Mucosa of descending colon (tissue), 3 donors: ENCODE results near the gene HCN2. TPM values are rescaled to one million over a fixed set of nuclear protein-coding genes. Genes with fewer than 3 reads are reported as not detected.

ENCODE experiments used
- ATAC-seq: fragments of 200-7000 bp; cut with Tn5 transposase; one replicate; pipeline ENCODE4 v1.9.1; 2020; ENCODE audit warnings: mild to moderate bottlenecking, moderate library complexity
- DNase-seq, 3 donors: peaks; one replicate each; pipeline ENCODE4 v3.0.0-alpha.2; 2020
- H3K36me3 ChIP-seq: fragments of 200-600 bp; one replicate; pipeline ENCODE4 v1.8.0; 2021; ENCODE audit warnings: low read depth, mild to moderate bottlenecking
- H3K4me1 ChIP-seq: fragments of 200-600 bp; one replicate; pipeline ENCODE4 v1.8.0; 2021; ENCODE audit warnings: low read depth, mild to moderate bottlenecking
- H3K4me3 ChIP-seq: fragments of 200-600 bp; one replicate; pipeline ENCODE4 v1.8.0; 2021; ENCODE audit warnings: mild to moderate bottlenecking
- H3K9me3 ChIP-seq: fragments of 200-600 bp; one replicate; pipeline ENCODE4 v1.8.0; 2021; ENCODE audit warnings: mild to moderate bottlenecking
- CTCF ChIP-seq: fragments of 200-600 bp; IDR thresholded peaks from one replicate; pipeline ENCODE4 v1.8.0; 2022; ENCODE audit warnings: antibody characterized with exemption, mild to moderate bottlenecking
- intact Hi-C, 2 donors: fragments of 100-400 bp; cut with DNase I in 1 of 2; cut with micrococcal nuclease in 1 of 2; formaldehyde crosslinking; loops; one replicate each; pipeline versions ENCODE4 v1.11.0 to v1.11.1; 2022; cut with DNase I, micrococcal nuclease
- total RNA-seq, 3 donors: library from RNA; stranded (reverse); fragmentation: NEBNext Ultra II Directional in 2 of 3; extraction: Animal tissue kit (Norgen Biotek cat#: 25700) in 2 of 3; gene quantifications; one replicate each; pipeline versions ENCODE4 v1.2.1 to v1.2.4, GENCODE V29; 2021 to 2023
- donor health status: DM: no; HTN: no; CAD: no; lungs with moderate emphysema.
- donor health status: DM: no; HTN: no; CAD: no.
- donor health status: DM: no; HTN: yes; CAD: no.

HCN2 gene
- total RNA-seq, 3 donors from 2014 or later: 0.12 to 0.89 (median 0.17) TPM

GRCh38 chr19:644363-644762 lies 54.7 kb downstream of the HCN2 start:
- peaks cover 9% of the 10 kb centered on the region for H3K4me1 ChIP-seq
- ATAC-seq (no peak), DNase-seq (no peak)
- intact Hi-C loops: no loop called here
- no peaks in the 10 kb centered on the region for H3K9me3 ChIP-seq
- TF ChIP-seq CTCF: no peak
- peaks cover 7% of the 10 kb centered on the region for H3K36me3 ChIP-seq
- no peak overlapping the region for H3K4me3 ChIP-seq

GRCh38 chr19:644789-645188 lies 55.1 kb downstream of the HCN2 start:
- intact Hi-C loops: no loop called here
- no peak for TF ChIP-seq CTCF
- H3K9me3 ChIP-seq: no peaks in the 10 kb centered on the region
- H3K4me3 ChIP-seq: no peak overlapping the region
- ATAC-seq (no peak), DNase-seq (no peak)
- H3K4me1 ChIP-seq: peaks cover 7% of the 10 kb centered on the region
- H3K36me3 ChIP-seq: peaks cover 7% of the 10 kb centered on the region

- Histone ChIP-seq H3K4me1 (no peaks in the 10 kb centered on the region), H3K36me3 (peaks cover 9% of the 10 kb centered on the region), H3K9me3 (no peaks in the 10 kb centered on the region), H3K4me3 (no peak overlapping the region)
- no peak for TF ChIP-seq CTCF
- DNase-seq: no peak
- intact Hi-C loops: no loop called here
- no peak for ATAC-seq
Measured at GRCh38 chr19:645912-646778, 56.5 kb downstream of the HCN2 start.

- H3K4me3 ChIP-seq: no peak overlapping the region
- peaks cover 11% of the 10 kb centered on the region for H3K36me3 ChIP-seq
- DNase-seq (no peak), ATAC-seq (no peak)
- H3K9me3 ChIP-seq: no peaks in the 10 kb centered on the region
- no peak for TF ChIP-seq CTCF
- H3K4me1 ChIP-seq: no peaks in the 10 kb centered on the region
- intact Hi-C loops: no loop called here
Measured at GRCh38 chr19:646779-647565, 57.3 kb downstream of the HCN2 start.

- Histone ChIP-seq H3K9me3 (no peaks in the 10 kb centered on the region), H3K36me3 (peaks cover 11% of the 10 kb centered on the region), H3K4me1 (no peaks in the 10 kb centered on the region), H3K4me3 (no peak overlapping the region)
- DNase-seq (peak in 1 of 3 donors; percentile 52), ATAC-seq (no peak)
- TF ChIP-seq CTCF: no peak
- intact Hi-C loops: no loop called here
Measured at GRCh38 chr19:647566-648284, 58.0 kb downstream of the HCN2 start.
